OCI-LY1 (cell line): ENCODE results near the gene HTT.

Experiments
- H2AFZ ChIP-seq: fragments of 200-600 bp; sonication (generic), shearing (Covaris generic); 2 replicates; pipeline ENCODE4 v1.6.0; 2014; ENCODE audit warnings: antibody characterized with exemption, mild to moderate bottlenecking, low read length
- H3F3A ChIP-seq: fragments of 200-600 bp; sonication (generic), shearing (Covaris generic); 2 replicates; pipeline ENCODE4 v1.6.0; 2014; ENCODE audit warnings: mild to moderate bottlenecking, antibody characterized with exemption, low read length, moderate library complexity; ENCODE audit not compliant: insufficient read depth
- H3K27ac ChIP-seq: fragments of 200-600 bp; sonication (generic); 2 replicates; pipeline ENCODE4 v1.5.1; 2014; ENCODE audit warnings: low read length, mixed run types, mild to moderate bottlenecking, low read depth; ENCODE audit not compliant: poor library complexity, severe bottlenecking
- H3K27me3 ChIP-seq: fragments of 200-600 bp; sonication (generic); 2 replicates; pipeline ENCODE4 v1.6.0; 2014; ENCODE audit warnings: antibody characterized with exemption, mild to moderate bottlenecking, low read length, moderate library complexity; ENCODE audit not compliant: insufficient read depth
- H3K36me3 ChIP-seq: fragments of 200-600 bp; sonication (generic); 2 replicates; pipeline ENCODE4 v1.6.1; 2014; ENCODE audit warnings: mild to moderate bottlenecking, antibody characterized with exemption, low read length, moderate library complexity, mixed read lengths; ENCODE audit not compliant: insufficient read depth
- H3K4me1 ChIP-seq: fragments of 200-600 bp; sonication (generic); 2 replicates; pipeline ENCODE4 v1.5.1; 2014; ENCODE audit warnings: mild to moderate bottlenecking, low read length, moderate library complexity; ENCODE audit not compliant: insufficient read depth, severe bottlenecking
- H3K4me2 ChIP-seq: fragments of 200-600 bp; sonication (generic), shearing (Covaris generic); 2 replicates; pipeline ENCODE4 v1.6.1; 2014; ENCODE audit warnings: low read length
- H3K4me3 ChIP-seq: fragments of 200-600 bp; sonication (generic); 2 replicates; pipeline ENCODE4 v1.5.1; 2014; ENCODE audit warnings: low read length, low read depth, mild to moderate bottlenecking, mixed read lengths; ENCODE audit not compliant: poor library complexity, severe bottlenecking
- H3K79me2 ChIP-seq: fragments of 200-600 bp; shearing (Covaris generic); 2 replicates; pipeline ENCODE4 v1.6.1; 2016; ENCODE audit warnings: mixed run types, low read length, mixed read lengths; ENCODE audit not compliant: insufficient read depth
- H3K9ac ChIP-seq: fragments of 200-600 bp; sonication (generic), shearing (Covaris generic); 2 replicates; pipeline ENCODE4 v1.6.1; 2014; ENCODE audit warnings: mild to moderate bottlenecking, low read length, mixed read lengths
- H3K9me2 ChIP-seq: fragments of 200-600 bp; sonication (generic), shearing (Covaris generic); 2 replicates; pipeline ENCODE4 v1.6.1; 2014; ENCODE audit warnings: low read depth, mild to moderate bottlenecking, low read length, mixed read lengths
- H3K9me3 ChIP-seq: fragments of 200-600 bp; shearing (Covaris generic); 2 replicates; pipeline ENCODE4 v1.6.1; 2014; ENCODE audit warnings: low read length, mixed read lengths
- H4K20me1 ChIP-seq: fragments of 200-600 bp; sonication (generic), shearing (Covaris generic); 2 replicates; pipeline ENCODE4 v1.6.0; 2016; ENCODE audit warnings: mild to moderate bottlenecking, low read length; ENCODE audit not compliant: insufficient read depth
- CTCF ChIP-seq: fragments of 200-600 bp; sonication (generic), shearing (Covaris generic); IDR thresholded peaks from 2 replicates; pipeline ENCODE4 v1.5.1; 2017; ENCODE audit warnings: mild to moderate bottlenecking, antibody characterized with exemption, low read length, moderate library complexity, mixed read lengths
- EZH2 ChIP-seq: fragments of 200-600 bp; sonication (generic), shearing (Covaris generic); IDR thresholded peaks from 2 replicates; pipeline ENCODE4 v1.8.0; 2017; ENCODE audit warnings: borderline replicate concordance, mixed run types, mild to moderate bottlenecking, antibody characterized with exemption, low read length, moderate library complexity, mixed read lengths

The HTT gene

GRCh38 chr4:3124070-3124767, 49.7 kb downstream of the HTT start:
- Histone ChIP-seq H3K36me3 (peaks cover 24% of the 10 kb centered on the region), H3K9ac (no peak overlapping the region), H3K4me1 (no peaks in the 10 kb centered on the region), H3K9me2 (no peaks in the 10 kb centered on the region), H3K79me2 (no peaks in the 10 kb centered on the region), H3K27ac (no peak overlapping the region), H3K9me3 (no peaks in the 10 kb centered on the region), H3K4me2 (no peak overlapping the region), H4K20me1 (no peaks in the 10 kb centered on the region), H3K27me3 (no peaks in the 10 kb centered on the region), H3K4me3 (no peak overlapping the region), H2AFZ (no peak overlapping the region), H3F3A (no peaks in the 10 kb centered on the region)
- no peak for TF ChIP-seq EZH2
- no peak for TF ChIP-seq CTCF

GRCh38 chr4:3127112-3127511, 52.6 kb downstream of the HTT start:
- Histone ChIP-seq H2AFZ (no peak overlapping the region), H3K9me2 (no peaks in the 10 kb centered on the region), H3K79me2 (no peaks in the 10 kb centered on the region), H3K4me3 (no peak overlapping the region), H4K20me1 (no peaks in the 10 kb centered on the region), H3K9me3 (no peaks in the 10 kb centered on the region), H3K4me2 (no peak overlapping the region), H3K27ac (no peak overlapping the region), H3F3A (no peaks in the 10 kb centered on the region), H3K36me3 (peaks cover 40% of the 10 kb centered on the region), H3K27me3 (no peaks in the 10 kb centered on the region), H3K4me1 (no peaks in the 10 kb centered on the region), H3K9ac (no peak overlapping the region)
- TF ChIP-seq CTCF (no peak), EZH2 (no peak)

GRCh38 chr4:3128058-3128457, 53.6 kb downstream of the HTT start:
- Histone ChIP-seq H3K9me2 (no peaks in the 10 kb centered on the region), H3K4me3 (no peak overlapping the region), H3K4me1 (no peaks in the 10 kb centered on the region), H3K9me3 (no peaks in the 10 kb centered on the region), H3K27ac (no peak overlapping the region), H3F3A (no peaks in the 10 kb centered on the region), H4K20me1 (no peaks in the 10 kb centered on the region), H3K79me2 (no peaks in the 10 kb centered on the region), H3K36me3 (peaks cover 49% of the 10 kb centered on the region), H3K27me3 (no peaks in the 10 kb centered on the region), H3K9ac (no peak overlapping the region), H3K4me2 (no peak overlapping the region), H2AFZ (no peak overlapping the region)
- no peak for TF ChIP-seq EZH2

GRCh38 chr4:3128976-3129375, 54.5 kb downstream of the HTT start:
- Histone ChIP-seq H3K9me3 (no peaks in the 10 kb centered on the region), H3K79me2 (no peaks in the 10 kb centered on the region), H2AFZ (no peak overlapping the region), H3K27ac (no peak overlapping the region), H3K9me2 (no peaks in the 10 kb centered on the region), H4K20me1 (no peaks in the 10 kb centered on the region), H3F3A (no peaks in the 10 kb centered on the region), H3K9ac (no peak overlapping the region), H3K4me1 (no peaks in the 10 kb centered on the region), H3K4me3 (no peak overlapping the region), H3K36me3 (peaks cover 55% of the 10 kb centered on the region), H3K27me3 (no peaks in the 10 kb centered on the region), H3K4me2 (no peak overlapping the region)
- TF ChIP-seq CTCF: no peak
- no peak for TF ChIP-seq EZH2
